Globus pallidus (tissue), 1 donor: ENCODE measurements around the gene ZCWPW1.
"Not testable (repeated sequence)": the region's sequence is repeated elsewhere in the genome, so short reads cannot be mapped to it uniquely, and the experiment has no call there.

Experiments used
- DNase-seq: peaks from one replicate; pipeline ENCODE4 v3.0.0-alpha.2; 2015; ENCODE audit warnings: low spot score

The ZCWPW1 gene

GRCh38 chr7:100397315-100398081 lies 31.0 kb downstream of the ZCWPW1 start:
- DNase-seq, result no peak

GRCh38 chr7:100396421-100396982 lies 32.0 kb downstream of the ZCWPW1 start:
- DNase-seq, result no peak

DNA sequence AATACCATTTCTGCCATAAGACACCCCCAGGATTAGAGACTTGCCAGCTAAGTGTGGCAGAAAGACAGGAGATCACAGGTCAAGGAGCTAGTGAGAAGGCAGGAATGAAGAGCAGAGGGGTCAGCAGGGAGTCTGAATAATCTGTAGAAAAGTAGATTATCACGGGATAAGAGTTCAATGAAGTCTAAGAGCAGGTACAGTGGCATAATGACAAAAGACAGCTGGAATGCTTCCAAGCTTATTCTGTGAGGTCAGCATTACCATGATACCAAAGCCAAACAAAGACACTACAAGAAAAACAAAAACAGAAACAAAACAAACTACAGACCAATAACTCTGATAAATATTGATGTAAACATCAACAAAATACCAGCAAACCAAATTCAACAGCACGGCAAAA lies 34.4 kb downstream of the ZCWPW1 start:
- DNase-seq, result no peak

DNA sequence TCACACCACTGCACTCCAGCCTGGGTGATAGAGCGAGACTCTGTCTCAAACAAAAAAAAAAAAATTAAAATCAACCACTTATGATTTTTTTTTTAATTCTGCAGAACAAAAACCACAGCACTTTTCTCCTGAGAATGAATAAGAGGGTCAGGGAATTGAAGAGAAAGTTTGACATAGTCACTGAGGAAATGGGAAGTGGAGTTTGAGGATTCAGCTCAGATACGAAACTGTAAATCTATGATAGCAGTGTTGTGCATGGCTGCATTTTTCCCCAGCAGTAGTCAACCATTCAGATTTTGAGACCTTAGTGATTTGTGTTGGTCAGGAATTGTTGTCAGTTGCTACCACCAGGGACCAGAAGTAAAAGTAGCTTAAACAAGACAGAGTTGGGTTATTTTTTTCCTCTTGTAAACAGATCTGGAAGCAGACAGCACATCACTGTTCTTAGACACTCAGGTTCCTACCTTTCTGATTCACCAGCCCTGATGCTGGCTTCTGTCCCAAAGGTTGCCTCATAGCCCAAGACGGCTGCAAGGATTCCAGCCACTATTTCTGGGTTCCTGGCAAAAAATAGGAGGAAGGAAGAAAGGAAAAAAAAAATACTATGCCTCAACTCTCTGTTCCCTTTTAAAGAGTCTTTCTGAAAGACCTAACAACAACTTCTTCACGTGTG lies 35.1 kb downstream of the ZCWPW1 start:
- no peak for DNase-seq

DNA sequence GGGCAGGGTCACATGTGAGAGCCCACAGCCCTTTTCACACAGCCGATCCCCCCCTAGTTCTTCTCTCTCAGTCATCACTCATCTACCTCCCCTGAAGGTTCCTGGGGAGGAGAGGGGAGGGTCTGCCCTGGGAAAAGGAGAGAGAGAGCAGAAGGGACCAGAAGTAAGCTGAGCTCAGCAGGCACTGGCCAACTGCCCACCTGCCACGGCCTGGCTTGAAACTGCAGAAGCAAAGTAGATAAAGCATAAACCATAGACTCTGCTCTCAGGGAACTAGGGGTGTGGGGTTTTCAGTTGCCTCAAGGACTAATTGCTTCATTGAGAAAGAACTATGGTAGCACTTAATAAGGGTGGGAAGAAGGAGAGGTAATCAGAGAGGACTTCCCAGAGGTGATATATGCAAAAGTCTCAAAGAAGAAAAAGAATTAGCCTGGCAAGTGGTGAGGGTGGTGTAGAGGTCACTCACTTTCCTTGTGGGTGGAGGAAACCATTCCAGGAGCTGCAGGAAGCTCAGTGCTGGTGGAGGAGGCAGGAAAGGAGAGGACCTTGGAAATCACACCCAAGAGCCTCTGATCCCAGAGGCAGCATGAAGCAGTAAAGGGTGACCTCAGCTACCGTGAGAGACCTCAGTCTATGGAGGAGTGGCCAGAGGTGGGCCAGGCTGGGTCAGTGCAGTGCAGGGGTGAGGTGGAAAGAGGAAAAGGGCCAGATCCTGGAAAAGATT lies 38.1 kb downstream of the ZCWPW1 start:
- no peak for DNase-seq

GRCh38 chr7:100389437-100390088 lies 38.9 kb downstream of the ZCWPW1 start:
- DNase-seq, result no peak

GRCh38 chr7:100387695-100388094 lies 40.8 kb downstream of the ZCWPW1 start:
- DNase-seq, result no peak

- DNase-seq, result no peak
These were observed 41.6 kb downstream of the ZCWPW1 start for GRCh38 chr7:100386940-100387339.

GRCh38 chr7:100384628-100385294 lies 43.7 kb downstream of the ZCWPW1 start:
- DNase-seq, result no peak

GRCh38 chr7:100382234-100382853 lies 46.2 kb downstream of the ZCWPW1 start:
- not testable (repeated sequence) for DNase-seq

DNA sequence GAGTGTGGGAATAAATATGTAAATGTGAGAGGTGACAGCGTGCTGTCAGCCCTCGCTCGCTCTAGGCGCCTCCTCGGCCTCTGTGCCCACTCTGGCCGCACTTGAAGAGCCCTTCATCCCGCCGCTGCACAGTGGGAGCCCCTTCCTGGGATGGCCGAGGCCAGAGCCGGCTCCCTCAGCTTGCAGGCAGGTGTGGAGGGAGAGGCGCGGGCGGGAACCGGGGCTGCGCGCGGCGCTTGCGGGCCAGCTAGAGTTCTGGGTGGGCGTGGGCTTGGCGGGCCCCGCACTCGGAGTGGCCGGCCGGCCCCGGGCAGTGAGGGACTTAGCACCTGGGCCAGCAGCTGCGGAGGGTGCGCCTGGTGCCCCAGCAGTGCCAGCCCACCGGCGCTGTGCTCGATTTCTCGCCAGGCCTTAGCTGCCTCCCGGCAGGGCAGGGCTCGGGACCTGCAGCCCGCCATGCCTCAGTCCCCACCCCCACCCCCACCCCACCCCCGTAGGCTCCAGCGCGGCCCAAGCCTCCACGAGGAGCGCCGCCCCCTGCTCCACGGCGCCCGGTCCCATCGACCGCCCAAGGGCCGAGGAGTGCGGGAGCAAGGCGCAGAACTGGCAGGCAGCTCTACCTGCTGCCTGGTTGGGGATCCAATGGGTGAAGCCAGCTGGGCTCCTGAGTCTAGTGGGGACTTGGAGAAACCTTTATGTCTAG lies 46.8 kb downstream of the ZCWPW1 start:
- DNase-seq, result not testable (repeated sequence)

DNA sequence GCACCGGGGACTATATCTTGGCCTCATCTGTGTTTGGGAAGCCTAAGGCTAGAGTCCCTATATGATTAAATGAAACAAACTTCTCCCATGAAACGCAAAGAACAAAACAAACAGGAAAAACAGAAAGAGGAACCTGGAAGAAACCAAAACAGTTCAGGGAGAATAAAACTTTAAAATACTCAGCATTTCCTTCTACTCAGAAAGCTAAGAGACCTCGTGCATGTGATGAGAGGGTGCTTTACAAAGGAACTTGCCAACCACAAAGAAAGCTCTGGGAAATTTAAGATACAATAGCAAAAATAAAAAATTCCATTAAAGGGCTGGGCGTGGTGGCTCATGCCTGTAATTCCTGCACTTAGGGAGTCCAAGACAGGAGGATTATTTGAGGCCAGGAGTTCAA lies 48.3 kb downstream of the ZCWPW1 start:
- DNase-seq, result peak; percentile 52

- DNase-seq, result no peak
These were observed 50.3 kb downstream of the ZCWPW1 start for GRCh38 chr7:100378114-100378755.

GRCh38 chr7:100376066-100376465 lies 52.4 kb downstream of the ZCWPW1 start:
- DNase-seq, result no peak

DNA sequence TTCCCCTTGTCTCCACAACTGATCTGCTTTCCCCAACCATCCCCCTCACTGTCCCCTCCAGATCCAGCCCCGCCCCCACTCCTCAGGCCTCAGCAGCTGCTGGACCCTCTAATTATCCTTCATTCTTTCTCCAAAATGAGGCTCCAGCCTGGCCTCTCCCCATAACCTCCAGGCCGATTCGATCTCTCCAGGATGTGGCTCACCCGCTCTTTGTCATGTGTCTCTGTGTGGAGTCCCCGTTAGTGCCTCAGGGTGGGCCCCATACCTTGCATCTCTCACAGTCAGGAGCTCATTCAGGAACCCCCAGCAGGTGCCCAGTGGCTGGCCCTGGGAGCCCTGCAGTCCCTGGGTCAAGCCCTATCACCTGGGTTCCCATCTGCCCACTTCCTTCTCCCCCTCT lies 53.9 kb downstream of the ZCWPW1 start:
- DNase-seq, result no peak

- not testable (repeated sequence) for DNase-seq
These were observed 54.5 kb downstream of the ZCWPW1 start for GRCh38 chr7:100373870-100374598.

GRCh38 chr7:100373261-100373831 lies 55.2 kb downstream of the ZCWPW1 start, which contains the start of gene PILRA:
TSS of gene PILRA (plus strand) at chr7:100373487. CDS start at chr7:100373657, 170 bp downstream.
- DNase-seq, result no peak

- no peak for DNase-seq
These were observed 55.8 kb downstream of the ZCWPW1 start for GRCh38 chr7:100372694-100373093.

DNA sequence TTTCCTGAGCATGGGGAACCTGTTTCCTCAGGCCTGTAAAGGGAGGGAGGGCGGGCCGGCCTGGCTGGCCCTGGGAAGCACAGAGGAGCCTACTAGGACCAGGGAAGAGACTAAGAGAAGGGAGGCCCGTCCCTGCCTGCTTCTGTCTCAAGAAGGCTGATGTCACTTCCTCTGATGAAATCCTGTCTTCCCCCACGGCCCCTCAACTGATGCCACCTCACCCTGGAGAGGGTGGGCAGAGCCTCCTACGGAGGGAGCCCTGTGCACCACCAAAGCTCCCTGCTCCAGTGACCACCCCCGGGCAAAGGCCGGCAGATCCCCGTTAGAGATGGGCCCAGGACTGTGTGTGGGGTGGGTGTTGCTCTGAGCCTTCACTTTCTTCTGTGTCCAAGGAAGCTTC lies 56.2 kb downstream of the ZCWPW1 start:
- DNase-seq, result no peak
